Prostate gland (tissue), 2 donors: ENCODE measurements around the gene MAB21L3.
A peak's percentile ranks its signal among the peaks of the same experiment; 100 is the strongest.

ENCODE experiments used
- CTCF ChIP-seq, 4 experiments: fragments of 200-600 bp in 2 of 4; fragments of 450-650 bp in 2 of 4; sonication (generic) in 2 of 4; IDR thresholded peaks; 1 replicate in 3 of 4; 2 replicates in 1 of 4; pipeline ENCODE4 v1.5.1; 2016 to 2019; ENCODE audit warnings: antibody characterized with exemption in 4 of 4, mild to moderate bottlenecking in 2 of 4, moderate library complexity in 2 of 4
- POLR2A ChIP-seq: fragments of 450-650 bp; IDR thresholded peaks from one replicate; pipeline ENCODE4 v1.6.1; 2016; ENCODE audit warnings: antibody characterized with exemption, mild to moderate bottlenecking
- POLR2AphosphoS5 ChIP-seq: sonication (generic); formaldehyde crosslinking; IDR thresholded peaks from one replicate; pipeline ENCODE4 v1.6.1; 2017; ENCODE audit warnings: antibody characterized with exemption

GRCh38 chr1:116123837-116124533 is 12.8 kb downstream of the MAB21L3 start:
- TF ChIP-seq CTCF (IDR thresholded peaks at IDR 0.05) = no peak
- peak; percentile 13 for TF ChIP-seq POLR2A
- peak; percentile 68 for TF ChIP-seq POLR2AphosphoS5
